WTC11 (cell line): Measurements from ENCODE around the gene CACNA1C.

Experiments
- NR2C2 ChIP-seq: sonication (generic); formaldehyde crosslinking; IDR thresholded peaks from 2 replicates; pipeline ENCODE4 v1.8.0; 2022; ENCODE audit warnings: mild to moderate bottlenecking, missing genetic modification reagents
- TF ChIP-seq, protein P1 (sequence below): fragments of 200-600 bp; IDR thresholded peaks from 2 replicates; pipeline ENCODE4 v1.8.0; 2022; ENCODE audit warnings: antibody characterized with exemption
- TF ChIP-seq, protein P2 (sequence below): sonication (generic); formaldehyde crosslinking; IDR thresholded peaks from 2 replicates; pipeline ENCODE4 v1.8.0; 2023; ENCODE audit warnings: missing genetic modification reagents
- TF ChIP-seq, protein P3 (sequence below): sonication (generic); formaldehyde crosslinking; IDR thresholded peaks from 2 replicates; pipeline ENCODE4 v1.8.1; 2023; ENCODE audit warnings: mild to moderate bottlenecking, missing genetic modification reagents, moderate library complexity

DNA sequence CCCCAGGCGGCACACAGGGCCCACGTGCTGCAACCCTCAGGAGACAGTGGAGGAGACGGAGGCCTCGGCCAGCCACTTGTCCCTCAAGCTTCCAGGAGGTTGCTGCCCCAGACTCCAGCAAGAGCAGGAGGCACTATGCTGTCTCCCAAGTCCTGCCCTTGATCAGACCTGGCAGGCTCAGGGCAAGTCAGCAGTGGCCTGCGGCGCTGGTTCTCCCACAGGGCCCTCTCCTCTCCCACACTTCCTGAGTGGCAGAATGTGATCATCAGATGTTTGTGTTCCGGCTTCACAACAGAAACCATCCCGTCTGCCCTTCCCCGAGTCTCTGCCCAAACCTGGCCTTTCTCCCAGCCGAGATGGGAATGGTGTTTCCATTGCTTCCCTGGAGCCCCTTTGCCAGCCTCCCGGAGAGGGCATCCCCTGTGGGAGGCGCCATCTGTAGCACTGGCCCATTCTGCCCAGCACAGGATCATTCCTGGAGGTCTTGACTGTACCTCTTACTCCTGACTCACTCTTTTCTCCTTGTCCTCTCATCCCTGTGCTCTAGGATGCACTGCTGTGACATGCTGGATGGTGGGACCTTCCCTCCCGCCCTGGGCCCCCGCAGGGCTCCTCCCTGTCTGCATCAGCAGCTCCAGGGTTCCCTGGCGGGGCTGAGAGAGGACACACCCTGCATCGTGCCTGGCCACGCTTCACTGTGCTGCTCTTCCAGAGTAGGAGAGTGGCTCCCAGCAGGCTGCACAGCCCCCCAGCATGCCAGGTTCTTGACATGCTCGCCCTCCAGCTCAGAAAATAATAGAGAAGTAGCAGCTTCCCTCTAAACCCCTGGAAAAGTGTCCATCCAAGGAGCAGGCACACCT lies 627.3 kb downstream of the CACNA1C start:
- TF ChIP-seq, protein P1, sequence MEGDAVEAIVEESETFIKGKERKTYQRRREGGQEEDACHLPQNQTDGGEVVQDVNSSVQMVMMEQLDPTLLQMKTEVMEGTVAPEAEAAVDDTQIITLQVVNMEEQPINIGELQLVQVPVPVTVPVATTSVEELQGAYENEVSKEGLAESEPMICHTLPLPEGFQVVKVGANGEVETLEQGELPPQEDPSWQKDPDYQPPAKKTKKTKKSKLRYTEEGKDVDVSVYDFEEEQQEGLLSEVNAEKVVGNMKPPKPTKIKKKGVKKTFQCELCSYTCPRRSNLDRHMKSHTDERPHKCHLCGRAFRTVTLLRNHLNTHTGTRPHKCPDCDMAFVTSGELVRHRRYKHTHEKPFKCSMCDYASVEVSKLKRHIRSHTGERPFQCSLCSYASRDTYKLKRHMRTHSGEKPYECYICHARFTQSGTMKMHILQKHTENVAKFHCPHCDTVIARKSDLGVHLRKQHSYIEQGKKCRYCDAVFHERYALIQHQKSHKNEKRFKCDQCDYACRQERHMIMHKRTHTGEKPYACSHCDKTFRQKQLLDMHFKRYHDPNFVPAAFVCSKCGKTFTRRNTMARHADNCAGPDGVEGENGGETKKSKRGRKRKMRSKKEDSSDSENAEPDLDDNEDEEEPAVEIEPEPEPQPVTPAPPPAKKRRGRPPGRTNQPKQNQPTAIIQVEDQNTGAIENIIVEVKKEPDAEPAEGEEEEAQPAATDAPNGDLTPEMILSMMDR: no peak
- TF ChIP-seq, protein P2, sequence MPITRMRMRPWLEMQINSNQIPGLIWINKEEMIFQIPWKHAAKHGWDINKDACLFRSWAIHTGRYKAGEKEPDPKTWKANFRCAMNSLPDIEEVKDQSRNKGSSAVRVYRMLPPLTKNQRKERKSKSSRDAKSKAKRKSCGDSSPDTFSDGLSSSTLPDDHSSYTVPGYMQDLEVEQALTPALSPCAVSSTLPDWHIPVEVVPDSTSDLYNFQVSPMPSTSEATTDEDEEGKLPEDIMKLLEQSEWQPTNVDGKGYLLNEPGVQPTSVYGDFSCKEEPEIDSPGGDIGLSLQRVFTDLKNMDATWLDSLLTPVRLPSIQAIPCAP (CRISPR knock-in tag): no peak
- TF ChIP-seq, protein P3, sequence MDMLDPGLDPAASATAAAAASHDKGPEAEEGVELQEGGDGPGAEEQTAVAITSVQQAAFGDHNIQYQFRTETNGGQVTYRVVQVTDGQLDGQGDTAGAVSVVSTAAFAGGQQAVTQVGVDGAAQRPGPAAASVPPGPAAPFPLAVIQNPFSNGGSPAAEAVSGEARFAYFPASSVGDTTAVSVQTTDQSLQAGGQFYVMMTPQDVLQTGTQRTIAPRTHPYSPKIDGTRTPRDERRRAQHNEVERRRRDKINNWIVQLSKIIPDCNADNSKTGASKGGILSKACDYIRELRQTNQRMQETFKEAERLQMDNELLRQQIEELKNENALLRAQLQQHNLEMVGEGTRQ (CRISPR knock-in tag): no peak
- TF ChIP-seq NR2C2 (CRISPR knock-in tag): no peak
